ENCODE results near the gene RIC8B.

GRCh38 chr12:106819991-106820390, 45.5 kb downstream of the RIC8B start:
- TF ChIP-seq, protein P1, sequence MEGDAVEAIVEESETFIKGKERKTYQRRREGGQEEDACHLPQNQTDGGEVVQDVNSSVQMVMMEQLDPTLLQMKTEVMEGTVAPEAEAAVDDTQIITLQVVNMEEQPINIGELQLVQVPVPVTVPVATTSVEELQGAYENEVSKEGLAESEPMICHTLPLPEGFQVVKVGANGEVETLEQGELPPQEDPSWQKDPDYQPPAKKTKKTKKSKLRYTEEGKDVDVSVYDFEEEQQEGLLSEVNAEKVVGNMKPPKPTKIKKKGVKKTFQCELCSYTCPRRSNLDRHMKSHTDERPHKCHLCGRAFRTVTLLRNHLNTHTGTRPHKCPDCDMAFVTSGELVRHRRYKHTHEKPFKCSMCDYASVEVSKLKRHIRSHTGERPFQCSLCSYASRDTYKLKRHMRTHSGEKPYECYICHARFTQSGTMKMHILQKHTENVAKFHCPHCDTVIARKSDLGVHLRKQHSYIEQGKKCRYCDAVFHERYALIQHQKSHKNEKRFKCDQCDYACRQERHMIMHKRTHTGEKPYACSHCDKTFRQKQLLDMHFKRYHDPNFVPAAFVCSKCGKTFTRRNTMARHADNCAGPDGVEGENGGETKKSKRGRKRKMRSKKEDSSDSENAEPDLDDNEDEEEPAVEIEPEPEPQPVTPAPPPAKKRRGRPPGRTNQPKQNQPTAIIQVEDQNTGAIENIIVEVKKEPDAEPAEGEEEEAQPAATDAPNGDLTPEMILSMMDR (conservative IDR thresholded peaks at IDR 0.05; ENCODE audit: low read length): no peak
- no peak for TF ChIP-seq EZH2phosphoT487 (IDR thresholded peaks at IDR 0.05; ENCODE audit: borderline replicate concordance)
